HCEC 1CT (cell line): ENCODE results near the gene LUC7L.
"Not testable (repeated sequence)": the region's sequence is repeated elsewhere in the genome, so short reads cannot be mapped to it uniquely, and the experiment has no call there.

ENCODE experiments used
- DNase-seq: peaks from one replicate; pipeline ENCODE4 v3.0.0-alpha.2; 2017

Gene LUC7L

GRCh38 chr16:164134-164823 lies 65.0 kb downstream of the LUC7L start:
- not testable (repeated sequence) for DNase-seq

- DNase-seq: not testable (repeated sequence)
Observed at GRCh38 chr16:163696-164095, 65.6 kb downstream of the LUC7L start.

- not testable (repeated sequence) for DNase-seq
Observed at GRCh38 chr16:163139-163538, 66.1 kb downstream of the LUC7L start.

GRCh38 chr16:162271-162991 lies 66.8 kb downstream of the LUC7L start:
- DNase-seq: no peak

- DNase-seq: no peak
Observed at GRCh38 chr16:160691-161190, 68.5 kb downstream of the LUC7L start.

GRCh38 chr16:160242-160641 lies 69.0 kb downstream of the LUC7L start:
- not testable (repeated sequence) for DNase-seq

GRCh38 chr16:159136-159849 lies 70.0 kb downstream of the LUC7L start:
- DNase-seq: no peak

- no peak for DNase-seq
Observed at GRCh38 chr16:155031-155398, 74.2 kb downstream of the LUC7L start.

GRCh38 chr16:154217-155030 lies 74.8 kb downstream of the LUC7L start:
- no peak for DNase-seq

GRCh38 chr16:153550-154216 lies 75.6 kb downstream of the LUC7L start:
- not testable (repeated sequence) for DNase-seq

- DNase-seq: not testable (repeated sequence)
Observed at GRCh38 chr16:153129-153521, 76.1 kb downstream of the LUC7L start.

- DNase-seq: no peak
Observed at GRCh38 chr16:152141-153128, 76.8 kb downstream of the LUC7L start, which contains the start of gene HBZ. HBZ (plus strand) TSS chr16:152644; CDS start chr16:152910, 266 bp downstream.

- DNase-seq: no peak
Observed at GRCh38 chr16:149024-149660, 80.1 kb downstream of the LUC7L start.

- no peak for DNase-seq
Observed at GRCh38 chr16:146646-147045, 82.6 kb downstream of the LUC7L start.

- no peak for DNase-seq
Observed at GRCh38 chr16:144797-145252, 84.4 kb downstream of the LUC7L start.

- DNase-seq: no peak
Observed at GRCh38 chr16:143456-143855, 85.8 kb downstream of the LUC7L start.

- no peak for DNase-seq
Observed at GRCh38 chr16:143047-143446, 86.2 kb downstream of the LUC7L start.

- no peak for DNase-seq
Observed at GRCh38 chr16:142405-142967, 86.8 kb downstream of the LUC7L start.

GRCh38 chr16:140175-140857 lies 88.9 kb downstream of the LUC7L start:
- no peak for DNase-seq
